HG02943 (cell line): ENCODE measurements around the gene DENND1C.
"Not testable (repeated sequence)": the region's sequence is repeated elsewhere in the genome, so short reads cannot be mapped to it uniquely, and the experiment has no call there.

Experiments
- ATAC-seq: cut with Tn5 transposase; IDR thresholded peaks from one replicate; pipeline ENCODE4 v1.9.1; 2021; ENCODE audit warnings: mild to moderate bottlenecking, low read depth, moderate library complexity; ENCODE audit not compliant: unreplicated experiment

The DENND1C gene

GRCh38 chr19:6508028-6508771 is 26.6 kb upstream of the DENND1C start:
- ATAC-seq: not testable (repeated sequence)

GRCh38 chr19:6503407-6504201 is 22.0 kb upstream of the DENND1C start:
- no peak for ATAC-seq

GRCh38 chr19:6501740-6502648 is 20.4 kb upstream of the DENND1C start, which contains the start of gene TUBB4A:
TSS of gene TUBB4A (minus strand) at chr19:6502309. CDS start at chr19:6502212, 97 bp downstream.
- ATAC-seq: no peak

GRCh38 chr19:6500837-6501739 is 19.5 kb upstream of the DENND1C start:
- no peak for ATAC-seq

GRCh38 chr19:6499052-6499790 is 17.6 kb upstream of the DENND1C start:
- ATAC-seq: no peak

- ATAC-seq: no peak
These were observed 16.9 kb upstream of the DENND1C start for GRCh38 chr19:6498294-6499036.

GRCh38 chr19:6495947-6496346 is 14.4 kb upstream of the DENND1C start:
- ATAC-seq: no peak

- ATAC-seq: no peak
These were observed 12.9 kb upstream of the DENND1C start for GRCh38 chr19:6494438-6495036.

GRCh38 chr19:6491802-6492592 is 10.4 kb upstream of the DENND1C start:
- ATAC-seq: no peak

- ATAC-seq: no peak
These were observed 8.5 kb upstream of the DENND1C start for GRCh38 chr19:6490134-6490533.

GRCh38 chr19:6489278-6490061 is 7.9 kb upstream of the DENND1C start:
- ATAC-seq: no peak

GRCh38 chr19:6484831-6485230 is 3.2 kb upstream of the DENND1C start:
- no peak for ATAC-seq

- no peak for ATAC-seq
These were observed 2.6 kb upstream of the DENND1C start for GRCh38 chr19:6484230-6484629.

- ATAC-seq: no peak
These were observed 1.6 kb upstream of the DENND1C start for GRCh38 chr19:6483235-6483634.

GRCh38 chr19:6482343-6482686 is 728 bp upstream of the DENND1C start:
- ATAC-seq: no peak

- no peak for ATAC-seq
These were observed 655 bp downstream of the DENND1C start for GRCh38 chr19:6480848-6481415.
